ENCODE measurements around the gene CSNK1A1L. TPM values are rescaled to one million over a fixed set of nuclear protein-coding genes. Genes with fewer than 3 reads are reported as not detected.

CSNK1A1L gene
- total RNA-seq, 4 donors from 2014 or later = not detected

DNA sequence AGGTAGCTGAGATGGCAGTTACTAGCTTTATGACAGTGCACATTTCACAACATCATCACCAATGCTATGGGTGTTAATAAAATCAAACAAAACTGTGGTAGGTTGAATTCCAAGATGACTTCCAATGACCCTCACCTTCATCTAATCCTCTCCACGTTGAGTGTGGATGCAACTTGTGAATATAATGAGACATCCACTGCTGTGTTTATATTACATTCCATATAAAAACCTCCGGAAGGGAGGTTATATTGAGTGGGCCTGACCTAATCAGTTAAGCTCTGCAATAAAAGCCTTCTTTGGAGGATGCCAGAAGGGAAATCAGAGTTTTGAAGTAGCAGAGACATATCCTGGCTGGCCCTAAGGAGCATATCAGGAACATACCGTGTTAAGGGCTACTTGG lies 25.6 kb upstream of the CSNK1A1L start:
- TF ChIP-seq, protein P1, sequence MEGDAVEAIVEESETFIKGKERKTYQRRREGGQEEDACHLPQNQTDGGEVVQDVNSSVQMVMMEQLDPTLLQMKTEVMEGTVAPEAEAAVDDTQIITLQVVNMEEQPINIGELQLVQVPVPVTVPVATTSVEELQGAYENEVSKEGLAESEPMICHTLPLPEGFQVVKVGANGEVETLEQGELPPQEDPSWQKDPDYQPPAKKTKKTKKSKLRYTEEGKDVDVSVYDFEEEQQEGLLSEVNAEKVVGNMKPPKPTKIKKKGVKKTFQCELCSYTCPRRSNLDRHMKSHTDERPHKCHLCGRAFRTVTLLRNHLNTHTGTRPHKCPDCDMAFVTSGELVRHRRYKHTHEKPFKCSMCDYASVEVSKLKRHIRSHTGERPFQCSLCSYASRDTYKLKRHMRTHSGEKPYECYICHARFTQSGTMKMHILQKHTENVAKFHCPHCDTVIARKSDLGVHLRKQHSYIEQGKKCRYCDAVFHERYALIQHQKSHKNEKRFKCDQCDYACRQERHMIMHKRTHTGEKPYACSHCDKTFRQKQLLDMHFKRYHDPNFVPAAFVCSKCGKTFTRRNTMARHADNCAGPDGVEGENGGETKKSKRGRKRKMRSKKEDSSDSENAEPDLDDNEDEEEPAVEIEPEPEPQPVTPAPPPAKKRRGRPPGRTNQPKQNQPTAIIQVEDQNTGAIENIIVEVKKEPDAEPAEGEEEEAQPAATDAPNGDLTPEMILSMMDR (IDR thresholded peaks at IDR 0.05; ENCODE audit: low read depth) = no peak

DNA sequence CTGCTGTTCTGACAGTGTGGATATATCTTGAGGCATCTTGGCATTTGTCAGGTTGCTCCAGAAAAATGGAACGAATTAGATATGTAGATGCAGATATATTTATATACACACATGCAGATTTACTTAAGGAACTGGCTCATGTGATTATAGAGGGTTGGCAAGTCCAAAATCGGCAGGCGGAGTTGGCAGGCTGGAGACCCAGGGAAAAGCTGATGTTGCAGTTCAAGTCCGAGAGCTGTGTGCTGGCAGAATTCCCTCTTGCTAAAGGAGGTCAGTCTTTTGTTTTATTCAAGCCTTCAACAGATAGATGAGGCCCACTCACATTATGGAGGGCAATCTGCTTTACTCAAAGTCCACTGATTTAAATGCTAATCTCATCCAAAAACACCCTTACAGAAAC lies 24.4 kb upstream of the CSNK1A1L start:
- TF ChIP-seq, protein P1 (IDR thresholded peaks at IDR 0.05; ENCODE audit: low read depth) = no peak

GRCh38 chr13:37127691-37128241 lies 22.3 kb upstream of the CSNK1A1L start:
- TF ChIP-seq, protein P1 (IDR thresholded peaks at IDR 0.05; ENCODE audit: low read depth) = no peak

DNA sequence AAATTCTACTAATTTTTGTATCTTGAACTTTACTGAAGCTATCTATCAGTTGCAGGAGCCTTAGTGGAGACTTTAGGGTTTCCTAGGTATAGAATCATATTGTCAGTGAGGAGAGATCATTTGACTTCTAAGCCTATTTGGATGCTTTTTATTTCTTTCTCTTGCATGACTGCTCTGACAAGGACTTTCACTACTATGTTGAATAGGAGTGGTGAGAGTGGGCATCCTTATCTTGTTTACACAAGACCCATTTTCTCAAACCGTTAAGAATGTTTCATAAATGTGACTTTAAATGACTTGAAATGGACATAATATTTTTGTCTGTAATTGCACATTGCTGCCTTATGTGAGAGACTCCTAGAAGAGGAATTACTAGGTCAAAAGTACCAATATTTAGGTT lies 17.9 kb upstream of the CSNK1A1L start:
- TF ChIP-seq, protein P1 (IDR thresholded peaks at IDR 0.05; ENCODE audit: low read depth) = no peak

GRCh38 chr13:37118016-37118415 lies 12.6 kb upstream of the CSNK1A1L start:
- TF ChIP-seq, protein P1 (IDR thresholded peaks at IDR 0.05; ENCODE audit: low read depth) = no peak

DNA sequence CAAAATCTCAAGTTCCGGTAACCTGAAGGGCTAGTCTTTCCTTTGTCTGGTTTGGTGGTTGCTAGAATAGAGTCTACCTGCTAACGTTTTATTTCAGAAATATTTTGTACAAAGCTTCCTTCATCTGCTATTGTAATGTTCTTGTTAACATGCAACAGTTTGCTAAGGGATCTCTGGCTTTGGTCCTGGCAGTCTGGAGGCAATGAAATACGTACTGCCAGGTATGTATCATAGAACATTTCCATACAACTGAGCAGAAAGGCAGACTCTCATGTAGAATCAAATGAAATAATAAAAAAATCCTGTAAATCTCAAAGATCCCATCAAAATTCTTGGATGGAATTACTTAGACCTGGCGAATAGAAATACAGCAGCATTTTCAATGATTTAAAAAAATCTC lies 8.8 kb upstream of the CSNK1A1L start:
- TF ChIP-seq, protein P1 (IDR thresholded peaks at IDR 0.05; ENCODE audit: low read depth) = no peak

DNA sequence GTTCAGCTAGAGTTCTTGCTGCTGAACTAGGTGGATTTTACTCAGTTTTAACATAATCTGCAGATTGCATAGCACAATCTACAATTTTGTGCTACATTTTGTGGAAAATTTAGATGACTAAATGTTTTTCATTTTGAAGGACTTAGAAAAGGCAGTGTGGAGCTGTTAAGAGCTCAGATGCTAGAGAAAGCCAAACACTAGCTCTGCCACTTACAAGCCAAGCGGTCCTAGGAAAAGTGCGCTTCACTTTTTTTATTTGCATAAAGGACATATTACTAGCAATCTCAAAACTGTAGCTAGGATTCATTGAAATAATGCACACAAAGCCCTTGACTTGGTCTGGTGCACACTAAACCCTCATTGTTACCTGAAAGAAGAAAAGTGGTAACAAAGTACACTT lies 8.1 kb upstream of the CSNK1A1L start:
- TF ChIP-seq, protein P1 (IDR thresholded peaks at IDR 0.05; ENCODE audit: low read depth) = no peak
